AG08395 (cell line): ENCODE data around the gene EDA.

Experiments
- DNase-seq: peaks from one replicate; pipeline ENCODE4 v3.0.0; 2012; ENCODE audit warnings: mixed read lengths, low spot score

Gene EDA

DNA sequence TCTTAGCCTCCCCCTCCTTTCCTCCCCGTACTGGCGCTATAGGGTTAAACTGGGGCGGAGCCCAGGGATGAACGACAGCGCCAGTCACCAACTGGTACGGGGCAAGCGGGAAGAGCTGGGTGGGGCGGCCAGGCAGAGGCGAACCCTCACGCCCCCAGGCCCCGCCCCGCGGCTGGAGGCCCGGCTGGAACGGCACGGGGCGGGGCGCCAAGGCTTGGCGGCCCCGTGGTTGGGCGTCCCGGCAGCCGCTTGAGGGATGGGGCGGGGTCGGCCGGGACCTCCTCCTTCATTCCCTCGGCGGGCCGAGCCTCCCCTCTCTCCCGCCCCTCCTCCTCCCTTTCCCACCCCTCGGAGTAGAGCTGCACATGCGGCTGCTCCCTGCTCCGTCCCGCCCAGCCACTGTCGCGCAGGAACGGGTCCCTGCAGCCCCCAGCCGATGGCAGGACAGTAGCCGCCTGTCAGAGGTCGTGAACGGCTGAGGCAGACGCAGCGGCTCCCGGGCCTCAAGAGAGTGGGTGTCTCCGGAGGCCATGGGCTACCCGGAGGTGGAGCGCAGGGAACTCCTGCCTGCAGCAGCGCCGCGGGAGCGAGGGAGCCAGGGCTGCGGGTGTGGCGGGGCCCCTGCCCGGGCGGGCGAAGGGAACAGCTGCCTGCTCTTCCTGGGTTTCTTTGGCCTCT is at the start of gene EDA:
Gene EDA, plus strand, starts transcription at position 335 of the 678 bp plus-strand sequence.
- DNase-seq = peak; percentile 65

GRCh38 chrX:69568828-69569227 is 47.1 kb upstream of the EDA start:
- DNase-seq = no peak

GRCh38 chrX:69597399-69597798 is 18.5 kb upstream of the EDA start:
- no peak for DNase-seq

DNA sequence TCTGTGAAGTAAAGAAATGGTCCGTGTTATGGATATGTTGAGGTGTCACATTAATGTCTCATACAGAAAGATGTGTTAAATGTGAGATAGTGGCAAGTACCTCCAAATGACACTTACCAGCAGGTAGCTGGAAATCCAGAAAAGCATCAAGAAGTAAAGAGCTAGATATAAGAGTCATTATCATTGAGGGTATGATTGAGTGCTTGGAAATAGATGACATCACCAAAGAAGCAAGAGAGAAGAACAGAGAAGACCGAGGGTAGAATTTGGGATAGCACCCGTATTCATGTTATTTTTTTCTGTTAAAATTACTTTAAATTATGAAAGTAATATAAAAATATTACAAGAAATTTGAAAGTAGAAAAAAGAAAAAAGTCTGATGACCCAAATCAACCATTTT is 15.7 kb upstream of the EDA start:
- no peak for DNase-seq

GRCh38 chrX:69603566-69604194 is 12.2 kb upstream of the EDA start:
- DNase-seq = no peak

DNA sequence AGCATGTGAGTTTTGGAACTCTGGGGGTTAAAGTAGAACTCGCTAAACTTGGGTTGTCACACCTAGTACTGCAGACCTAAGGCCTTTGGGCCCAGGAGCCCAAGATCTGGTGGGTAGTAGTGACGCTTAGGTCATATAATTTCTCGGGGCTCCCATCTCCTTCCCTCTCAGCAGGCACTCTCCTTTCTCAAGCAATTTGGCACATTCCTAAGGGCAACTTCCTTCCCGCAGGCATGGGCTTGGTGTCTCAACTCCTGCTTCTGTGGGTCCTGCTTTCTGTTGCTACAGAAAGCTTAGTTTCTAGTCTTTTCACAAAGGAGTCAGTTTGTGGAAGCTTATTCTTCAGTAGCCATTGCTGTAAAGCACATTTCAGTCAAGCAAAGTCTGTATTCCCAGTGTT is 10.4 kb upstream of the EDA start:
- DNase-seq = no peak

- no peak for DNase-seq
Observed at GRCh38 chrX:69607616-69608015, 8.3 kb upstream of the EDA start.

DNA sequence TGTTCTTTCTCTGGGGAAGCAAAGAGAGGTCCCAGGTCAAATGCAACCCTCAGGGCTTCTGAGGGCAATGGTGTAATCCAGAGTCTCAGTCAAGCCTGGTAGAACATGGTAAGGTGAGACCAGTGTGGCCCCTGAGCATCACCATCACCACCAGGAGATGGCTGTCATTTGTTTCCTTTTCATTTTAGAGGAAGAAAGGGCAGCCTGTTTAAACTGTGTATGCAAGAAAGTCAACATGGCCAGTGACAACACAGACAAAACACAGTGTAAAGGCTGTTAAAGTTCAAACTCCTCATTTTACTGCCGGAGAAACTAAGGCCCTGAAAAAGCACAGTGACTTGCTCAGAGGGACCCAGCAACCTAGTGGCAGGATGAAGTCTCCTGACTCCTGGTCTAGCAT is 2.0 kb upstream of the EDA start:
- no peak for DNase-seq

DNA sequence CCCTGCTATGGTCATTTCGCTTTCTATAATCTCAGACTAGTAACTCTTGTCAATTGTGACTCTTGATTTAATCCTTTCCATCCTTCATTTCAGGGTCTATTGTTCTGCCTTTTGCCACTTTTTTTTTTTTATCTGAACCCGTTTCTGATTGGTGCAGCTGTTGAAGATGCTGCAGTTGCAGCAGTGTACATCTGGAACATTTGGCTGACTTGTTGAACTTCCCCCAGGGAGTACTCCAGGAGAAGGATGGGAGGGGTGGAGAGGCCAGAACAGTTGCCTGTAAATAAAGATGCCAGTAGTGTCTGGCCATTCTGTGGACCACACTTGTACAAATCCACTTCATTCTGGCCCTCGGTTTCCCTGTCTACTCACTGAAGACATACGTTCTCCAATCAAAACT is 1.0 kb upstream of the EDA start:
- DNase-seq = no peak

- DNase-seq = no peak
Observed at GRCh38 chrX:69615342-69615741, 571 bp upstream of the EDA start.

- no peak for DNase-seq
Observed at GRCh38 chrX:69616457-69617203, 717 bp downstream of the EDA start.

- DNase-seq = no peak
Observed at GRCh38 chrX:69618803-69619202, 2.9 kb downstream of the EDA start.

DNA sequence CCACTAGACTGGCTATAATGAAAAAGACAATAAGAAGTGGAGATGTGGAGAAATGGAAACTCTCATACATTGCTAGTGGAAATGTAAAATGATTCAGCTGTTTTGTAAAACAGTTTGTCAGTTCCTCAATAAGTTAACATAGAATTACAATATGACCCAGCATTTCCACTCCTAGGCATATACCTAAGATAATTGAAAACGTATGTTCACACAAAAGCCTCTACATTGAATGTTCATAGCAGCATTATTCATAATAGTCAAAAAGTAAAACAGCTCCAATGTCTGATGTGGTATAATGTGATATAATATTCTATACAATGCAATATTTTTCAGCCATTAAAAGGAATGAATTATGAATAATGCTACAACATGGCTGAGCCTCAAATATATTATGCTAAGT is 10.2 kb downstream of the EDA start:
- DNase-seq = no peak

DNA sequence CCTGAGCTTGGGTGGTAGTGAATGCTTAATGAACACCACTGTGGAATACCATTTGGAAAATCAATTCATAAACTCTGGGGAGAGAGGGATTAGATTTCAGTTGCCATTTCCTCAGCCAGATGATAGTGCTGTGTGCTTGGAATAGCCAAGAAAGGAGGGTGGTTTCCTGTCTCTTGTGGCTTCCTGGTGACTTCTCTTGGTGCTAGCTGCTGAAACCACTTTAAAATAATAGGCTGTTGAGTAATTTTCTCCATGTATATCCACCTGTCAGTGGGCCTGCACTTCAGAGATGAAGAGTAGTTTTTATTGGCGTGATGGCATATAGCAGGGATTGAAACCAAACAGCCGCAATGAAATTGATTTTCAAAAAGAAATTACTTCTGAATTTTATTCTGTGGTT is 11.8 kb downstream of the EDA start:
- DNase-seq = no peak

GRCh38 chrX:69630147-69630546 is 14.2 kb downstream of the EDA start:
- DNase-seq = no peak

- DNase-seq = no peak
Observed at GRCh38 chrX:69664693-69665092, 48.8 kb downstream of the EDA start.

DNA sequence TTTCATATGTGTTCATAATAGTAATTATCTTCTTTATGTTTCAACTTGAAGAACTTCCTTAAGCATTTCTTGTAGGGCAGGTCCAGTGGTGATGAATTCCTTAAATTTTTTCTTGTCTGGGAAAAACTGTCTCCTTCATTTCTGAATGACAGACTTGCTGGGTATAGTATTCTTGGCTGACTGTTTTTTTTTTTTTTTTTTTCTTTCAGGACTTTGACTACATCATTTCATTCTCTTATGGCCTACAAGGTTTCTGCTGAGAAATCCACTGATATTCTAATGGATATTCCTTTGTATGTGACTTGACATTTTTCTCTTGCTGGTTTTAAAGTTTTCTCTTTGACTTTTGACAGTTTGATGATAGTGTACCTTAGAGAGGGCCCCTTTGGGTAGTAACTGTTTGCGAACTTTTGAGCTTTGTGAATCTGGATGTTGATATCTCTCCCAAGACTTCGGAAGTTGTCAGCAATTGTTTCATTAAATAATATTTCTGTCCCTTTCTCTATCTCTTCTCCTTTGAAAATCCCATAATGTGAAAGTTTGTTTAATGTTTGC is 54.2 kb downstream of the EDA start:
- no peak for DNase-seq

DNA sequence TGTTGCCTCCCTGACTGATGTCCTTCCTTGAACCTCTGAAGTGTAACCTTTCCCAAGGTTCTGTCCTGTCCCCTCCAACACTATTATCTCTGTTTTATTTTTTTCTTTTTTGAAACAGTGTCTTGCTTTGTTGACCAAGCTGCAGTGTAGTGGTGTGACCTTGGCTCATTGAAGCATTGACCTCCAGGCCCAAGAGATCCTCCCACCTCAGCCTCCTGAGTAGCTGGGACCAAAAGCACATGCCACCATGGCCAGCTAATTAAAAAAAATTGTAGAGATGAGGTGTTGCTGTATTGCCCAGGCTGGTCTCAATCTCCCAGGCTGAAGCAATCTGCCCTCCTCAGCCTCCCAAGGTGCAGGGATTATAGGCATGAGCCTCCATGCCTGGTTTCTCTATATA is 59.0 kb downstream of the EDA start:
- DNase-seq = no peak

DNA sequence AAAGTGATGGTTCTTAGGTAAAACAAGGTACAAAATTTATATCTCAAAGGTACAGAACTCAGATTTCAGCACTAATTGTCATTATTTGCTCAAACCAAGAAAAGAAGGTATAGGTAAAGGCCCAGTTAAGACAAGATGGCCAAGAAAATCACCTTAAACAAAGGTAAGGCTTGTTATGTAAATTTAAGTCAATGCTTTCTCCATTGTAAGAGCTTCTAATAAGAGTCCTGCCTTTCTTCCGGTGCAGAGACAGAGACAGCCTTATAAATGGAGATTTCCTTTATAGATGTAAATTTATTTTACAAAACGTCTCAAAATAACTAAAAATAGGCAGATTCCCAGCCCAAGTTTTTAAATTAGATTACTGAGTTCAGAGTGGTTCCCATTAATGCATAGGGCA is 89.9 kb downstream of the EDA start:
- DNase-seq = no peak

DNA sequence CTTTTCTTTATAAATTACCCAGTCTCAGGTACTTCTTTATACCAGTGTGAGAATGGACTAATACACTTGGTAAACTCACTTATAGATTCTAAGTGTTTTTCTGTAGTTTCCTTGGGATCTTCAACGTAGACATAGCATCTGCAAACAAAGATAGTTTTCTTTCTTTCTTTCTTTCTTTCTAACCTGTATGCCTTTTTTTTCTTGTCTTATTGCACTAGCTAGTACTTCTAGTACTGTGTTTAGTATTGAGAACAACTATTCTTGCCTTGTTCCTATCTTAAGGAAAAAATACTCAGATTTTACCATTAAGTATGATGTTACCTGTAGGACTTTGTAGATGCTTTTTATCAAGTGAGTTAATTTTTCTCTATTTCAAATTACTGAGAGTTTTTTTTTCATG is 102.2 kb downstream of the EDA start:
- no peak for DNase-seq

GRCh38 chrX:69724307-69724706 is 108.4 kb downstream of the EDA start:
- no peak for DNase-seq

DNA sequence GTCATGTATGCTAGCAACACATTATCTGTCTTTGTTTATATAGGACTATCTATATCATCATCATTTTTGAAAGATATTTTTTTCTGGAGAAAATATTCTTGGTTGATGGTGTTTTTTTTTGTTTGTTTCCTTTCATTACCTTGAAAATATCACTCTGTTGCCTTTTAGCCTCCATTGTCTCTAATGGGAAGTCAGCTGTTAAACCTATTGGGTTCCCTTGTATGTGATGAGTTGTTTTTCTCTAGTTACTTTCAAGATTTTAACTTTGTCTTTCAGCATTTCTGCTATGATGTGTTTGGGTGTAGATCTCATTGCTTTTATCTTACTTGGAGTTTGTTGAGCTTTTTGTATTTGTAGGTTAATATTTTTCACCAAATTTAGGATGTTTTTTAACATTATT is 124.4 kb downstream of the EDA start:
- DNase-seq = no peak

- DNase-seq = no peak
Observed at GRCh38 chrX:69741721-69742120, 125.8 kb downstream of the EDA start.
